Muscle of leg (tissue), 11 donors: ENCODE data around the gene INO80B. TPM values are rescaled to one million over a fixed set of nuclear protein-coding genes. Genes with fewer than 3 reads are reported as not detected.
A peak's percentile ranks its signal among the peaks of the same experiment; 100 is the strongest.
"Not testable (repeated sequence)": the region's sequence is repeated elsewhere in the genome, so short reads cannot be mapped to it uniquely, and the experiment has no call there.

ENCODE experiments used
- DNase-seq: peaks from one replicate; pipeline ENCODE4 v3.0.0; 2013
- H3K27ac ChIP-seq: one replicate; pipeline ENCODE4 v1.5.1; 2013; ENCODE audit warnings: mild to moderate bottlenecking, low read length, control low read depth
- H3K27me3 ChIP-seq: one replicate; pipeline ENCODE4 v1.6.1; 2013; ENCODE audit warnings: low read length; ENCODE audit not compliant: control insufficient read depth, insufficient read depth
- H3K36me3 ChIP-seq: one replicate; pipeline ENCODE4 v1.6.1; 2013; ENCODE audit warnings: low read length; ENCODE audit not compliant: control insufficient read depth, insufficient read depth
- H3K4me1 ChIP-seq: one replicate; pipeline ENCODE4 v1.6.1; 2013; ENCODE audit warnings: low read length; ENCODE audit not compliant: control insufficient read depth, insufficient read depth
- H3K4me3 ChIP-seq: one replicate; pipeline ENCODE4 v1.5.1; 2013; ENCODE audit warnings: low read length, control low read depth
- H3K9me3 ChIP-seq: replicated peaks from 2 replicates; pipeline ENCODE4 v1.6.1; 2013; ENCODE audit warnings: low read depth, low read length; ENCODE audit not compliant: control insufficient read depth
- WGBS: methylation state at CpG from one replicate; pipeline ENCODE4 v1.1.5; 2013; ENCODE audit warnings: missing lambda C conversion rate; ENCODE audit not compliant: insufficient coverage; 5-methylcytosine and 5-hydroxymethylcytosine counted together
- polyA plus RNA-seq, 8 donors: library from polyadenylated mRNA; unstranded; fragments of 120-200 nt; gene quantifications; one replicate each; pipeline versions ENCODE4 v1.2.1 to v1.2.3, GENCODE V29; 2013; ENCODE audit warnings: inconsistent platforms in 1 of 8, low replicate concordance in 1 of 8; ENCODE audit not compliant: insufficient read length in 8 of 8, insufficient read depth in 1 of 8
- total RNA-seq: library from RNA; stranded (reverse); fragments of 120-200 nt; gene quantifications from one replicate; pipeline ENCODE4 v1.2.4, GENCODE V29; 2013

INO80B gene
- total and polyA plus RNA-seq, 9 donors: 15.9 to 26.5 (median 21.1) TPM

DNA sequence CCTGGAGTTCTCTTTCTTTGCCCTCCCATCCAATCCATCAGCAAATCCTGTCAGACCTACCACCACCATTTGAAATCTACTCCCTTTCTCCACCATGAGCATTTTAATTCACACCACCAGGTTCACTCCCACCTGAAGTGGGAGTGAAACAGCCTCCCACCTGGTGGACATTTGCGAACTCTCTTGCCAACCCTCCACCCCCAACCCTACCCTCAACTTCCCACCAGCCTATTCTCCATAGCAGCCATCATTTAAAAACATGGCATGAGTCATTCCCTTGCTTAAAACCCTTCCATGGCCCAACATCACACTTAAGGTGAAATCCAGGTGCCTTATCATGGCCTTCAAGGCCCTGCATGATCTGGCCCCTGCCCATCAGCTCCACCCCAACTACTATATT, 16.6 kb upstream of the INO80B start:
- DNase-seq: no peak
- no peak overlapping the region for H3K4me3 ChIP-seq
- no peaks in the 10 kb centered on the region for H3K9me3 ChIP-seq
- peaks cover 21% of the 10 kb centered on the region for H3K36me3 ChIP-seq
- H3K4me1 ChIP-seq: peaks cover 63% of the 10 kb centered on the region
- H3K27ac ChIP-seq: no peak overlapping the region
- peaks cover 2% of the 10 kb centered on the region for H3K27me3 ChIP-seq
- 83% methylated on average over 1 of the region's 1 CpG for WGBS

DNA sequence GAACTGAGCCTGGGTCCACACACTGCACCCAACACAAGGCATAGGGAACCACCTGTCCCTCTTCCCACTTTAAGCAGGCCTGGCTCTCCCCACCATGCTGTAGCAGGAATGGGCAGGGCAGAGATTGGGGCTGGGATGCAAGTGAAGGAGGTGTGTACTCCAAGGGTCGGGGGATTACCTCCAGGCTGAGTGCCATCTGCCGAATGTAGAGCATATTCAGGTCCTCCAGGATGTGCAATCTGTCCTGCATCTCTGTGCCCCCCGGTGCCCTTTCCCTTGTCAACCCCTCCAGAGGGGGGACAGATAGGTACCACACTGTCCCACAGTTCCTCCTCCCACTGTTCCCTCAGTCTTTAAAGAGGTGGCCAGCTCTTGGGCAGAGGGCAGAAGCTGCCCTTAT, 15.5 kb upstream of the INO80B start:
- Histone ChIP-seq H3K27me3 (peaks cover 2% of the 10 kb centered on the region), H3K27ac (peak overlapping the region; percentile 99), H3K36me3 (peaks cover 21% of the 10 kb centered on the region), H3K4me1 (peaks cover 67% of the 10 kb centered on the region), H3K9me3 (no peaks in the 10 kb centered on the region), H3K4me3 (peak overlapping the region; percentile 65)
- 3% methylated on average over 3 of the region's 3 CpGs for WGBS
- no peak for DNase-seq

DNA sequence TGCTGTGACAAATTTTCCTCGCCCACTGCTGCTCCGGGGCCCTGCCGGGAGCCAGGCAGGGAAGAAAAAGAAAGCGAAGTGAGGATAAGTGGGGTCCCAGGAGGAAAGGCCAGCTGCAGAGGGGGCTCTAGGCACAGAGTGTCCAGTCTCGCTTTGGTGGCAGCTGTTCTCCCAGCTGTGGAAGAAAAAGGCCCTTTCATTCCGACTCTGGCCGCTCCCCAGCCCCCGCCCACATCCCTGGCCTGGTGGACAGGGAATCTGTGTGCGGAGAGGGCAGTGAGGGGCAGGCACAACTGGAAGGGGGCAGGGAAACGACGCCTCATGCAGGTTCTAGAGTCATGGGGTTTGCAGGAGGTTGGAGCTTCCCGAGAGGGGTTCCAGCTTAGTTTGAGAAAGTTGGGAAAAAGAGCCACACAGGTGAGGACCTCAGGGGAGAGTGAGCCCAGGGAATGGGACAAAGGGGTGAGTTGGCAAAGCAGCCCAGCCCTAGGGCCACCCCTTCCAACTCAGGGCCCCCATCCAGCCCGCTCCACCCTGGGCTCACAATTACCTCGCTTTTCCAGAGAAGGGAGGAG, 15.0 kb upstream of the INO80B start:
- H3K9me3 ChIP-seq: no peaks in the 10 kb centered on the region
- DNase-seq: peak; percentile 96
- 5% methylated on average over 11 of the region's 14 CpGs for WGBS
- peaks cover 2% of the 10 kb centered on the region for H3K27me3 ChIP-seq
- H3K4me3 ChIP-seq: peak overlapping the region; percentile 65
- H3K4me1 ChIP-seq: peaks cover 69% of the 10 kb centered on the region
- H3K36me3 ChIP-seq: peaks cover 19% of the 10 kb centered on the region
- H3K27ac ChIP-seq: peak overlapping the region; percentile 99

DNA sequence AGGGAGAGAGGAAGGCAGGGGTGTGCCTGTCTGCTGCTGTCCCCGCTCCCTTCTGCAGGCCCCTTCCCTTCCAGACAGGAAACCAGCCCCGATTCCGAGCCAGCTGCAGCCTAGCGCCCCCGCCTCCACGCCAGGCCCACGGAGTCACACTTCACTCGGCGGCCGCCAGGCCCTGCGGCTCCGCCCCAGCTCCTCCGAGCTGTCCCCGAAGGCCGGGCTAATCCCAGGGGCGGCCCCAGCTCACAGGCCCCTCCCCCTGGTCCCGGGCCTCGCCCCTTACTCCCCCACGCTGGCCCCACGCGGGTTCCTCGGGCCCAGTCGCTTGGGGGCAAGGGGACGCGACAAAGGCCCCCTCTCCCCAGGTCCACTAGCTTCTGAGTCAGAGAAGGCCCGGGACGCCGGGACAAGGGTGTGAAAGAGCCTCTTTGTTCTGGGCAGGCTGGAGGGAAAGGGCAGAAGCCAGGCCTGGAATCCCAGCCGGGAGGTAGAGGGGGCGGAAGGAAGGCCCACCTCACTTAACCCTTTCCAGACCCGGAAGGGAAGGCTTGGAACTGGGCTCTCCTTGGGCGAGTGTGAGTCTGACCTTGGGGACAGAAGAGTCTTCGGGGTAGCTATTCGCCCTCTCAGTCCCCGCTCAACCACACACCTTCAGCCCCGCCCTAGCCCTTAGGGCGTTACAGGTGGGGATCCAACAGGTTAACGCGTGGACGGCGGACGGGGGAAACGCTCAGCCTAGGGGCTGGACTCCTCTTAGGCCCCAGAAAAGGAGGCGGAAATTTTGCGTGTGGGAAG, 14.3 kb upstream of the INO80B start:
- Histone ChIP-seq H3K27ac (peak overlapping the region; percentile 99), H3K36me3 (peaks cover 14% of the 10 kb centered on the region), H3K9me3 (no peaks in the 10 kb centered on the region), H3K4me1 (peaks cover 68% of the 10 kb centered on the region), H3K4me3 (peak overlapping the region; percentile 65), H3K27me3 (peaks cover 2% of the 10 kb centered on the region)
- 2% methylated on average over 26 of the region's 45 CpGs for WGBS
- peak; percentile 97 for DNase-seq

DNA sequence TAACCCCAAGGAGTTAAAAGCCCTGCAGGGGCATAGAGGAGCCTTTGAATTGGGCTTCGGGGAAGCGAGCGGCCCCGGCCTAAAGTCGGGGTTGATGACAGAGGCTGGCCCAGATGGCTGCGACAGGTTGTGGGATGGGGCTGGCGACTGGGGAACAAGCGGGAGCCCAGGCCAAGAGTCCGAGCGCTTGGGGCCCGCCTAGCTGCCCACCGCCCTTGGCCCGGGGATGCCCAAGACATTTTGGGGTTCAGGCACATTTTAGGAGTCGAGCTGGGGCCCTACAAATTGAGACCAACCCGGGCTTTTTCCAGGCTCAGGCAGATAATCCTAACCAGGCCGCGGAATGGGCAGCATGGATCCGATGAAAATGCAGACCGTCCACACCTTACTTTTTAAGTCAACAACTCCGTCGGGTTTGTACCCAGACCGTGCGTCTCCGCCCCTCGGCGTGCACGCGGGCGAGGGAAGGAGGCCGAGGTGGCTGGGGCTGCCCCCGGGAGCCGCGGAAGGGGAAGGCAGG, 13.7 kb upstream of the INO80B start:
- H3K27me3 ChIP-seq: peaks cover 2% of the 10 kb centered on the region
- 4% methylated on average over 33 of the region's 33 CpGs for WGBS

DNA sequence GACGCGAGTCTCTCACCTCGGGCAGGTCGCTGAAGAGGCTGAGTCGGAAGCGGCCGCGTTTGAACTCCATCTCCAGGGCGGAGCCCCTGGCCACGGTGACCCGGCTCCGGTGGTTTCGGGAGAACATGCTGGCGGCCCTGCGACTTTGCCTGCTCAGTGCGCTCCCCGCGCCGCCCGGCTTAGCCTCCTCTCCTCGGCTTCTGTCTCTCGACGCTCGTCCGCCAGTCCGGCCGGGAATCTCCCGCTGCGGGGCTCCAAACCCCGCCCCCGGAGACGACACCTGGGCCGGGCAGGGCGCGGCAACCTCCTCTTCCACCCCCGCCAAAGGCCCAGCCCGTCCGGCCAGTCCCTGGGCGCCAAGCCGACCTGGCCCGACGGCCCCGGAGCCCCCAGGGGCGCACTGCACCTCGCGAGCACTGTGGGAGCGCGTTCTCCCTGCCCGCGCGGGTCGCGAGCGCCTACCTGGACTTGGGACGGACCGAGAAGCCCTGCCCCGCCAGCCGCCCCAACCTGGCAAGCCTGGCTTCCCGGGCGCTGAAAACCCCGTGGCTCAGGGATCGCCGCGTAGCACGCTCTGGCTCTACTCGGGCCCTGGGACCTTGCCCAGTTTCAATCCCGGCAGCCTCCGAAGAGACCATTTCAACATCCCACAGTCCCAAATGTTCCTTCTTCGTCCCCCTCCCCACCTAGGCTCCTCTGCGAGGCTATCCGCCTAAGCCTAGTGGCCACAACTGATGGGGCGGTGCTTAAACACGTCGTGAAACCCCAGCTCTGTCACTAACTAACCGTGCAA, 13.0 kb upstream of the INO80B start, which contains the start of gene RTKN:
TSS of gene RTKN (minus strand) at position 248 of the 793 bp plus-strand sequence. CDS start at position 127, 121 bp downstream.
- Histone ChIP-seq H3K27ac (peak within 1 kb of the TSS; percentile 99), H3K4me1 (peaks cover 55% of the 10 kb centered on the region), H3K36me3 (peaks cover 5% of the 10 kb centered on the region), H3K27me3 (peaks cover 2% of the 10 kb centered on the region), H3K4me3 (peak within 1 kb of the TSS; percentile 65), H3K9me3 (no peaks in the 10 kb centered on the region)
- WGBS: 5% methylated on average over 74 of the region's 75 CpGs
- peak; percentile 61 for DNase-seq

More for the DNA sequence above, 13.7 kb upstream of the INO80B start:
- DNase-seq: no peak
- peaks cover 62% of the 10 kb centered on the region for H3K4me1 ChIP-seq
- peaks cover 11% of the 10 kb centered on the region for H3K36me3 ChIP-seq
- no peaks in the 10 kb centered on the region for H3K9me3 ChIP-seq
- H3K27ac ChIP-seq: peak overlapping the region; percentile 99
- peak overlapping the region; percentile 65 for H3K4me3 ChIP-seq

DNA sequence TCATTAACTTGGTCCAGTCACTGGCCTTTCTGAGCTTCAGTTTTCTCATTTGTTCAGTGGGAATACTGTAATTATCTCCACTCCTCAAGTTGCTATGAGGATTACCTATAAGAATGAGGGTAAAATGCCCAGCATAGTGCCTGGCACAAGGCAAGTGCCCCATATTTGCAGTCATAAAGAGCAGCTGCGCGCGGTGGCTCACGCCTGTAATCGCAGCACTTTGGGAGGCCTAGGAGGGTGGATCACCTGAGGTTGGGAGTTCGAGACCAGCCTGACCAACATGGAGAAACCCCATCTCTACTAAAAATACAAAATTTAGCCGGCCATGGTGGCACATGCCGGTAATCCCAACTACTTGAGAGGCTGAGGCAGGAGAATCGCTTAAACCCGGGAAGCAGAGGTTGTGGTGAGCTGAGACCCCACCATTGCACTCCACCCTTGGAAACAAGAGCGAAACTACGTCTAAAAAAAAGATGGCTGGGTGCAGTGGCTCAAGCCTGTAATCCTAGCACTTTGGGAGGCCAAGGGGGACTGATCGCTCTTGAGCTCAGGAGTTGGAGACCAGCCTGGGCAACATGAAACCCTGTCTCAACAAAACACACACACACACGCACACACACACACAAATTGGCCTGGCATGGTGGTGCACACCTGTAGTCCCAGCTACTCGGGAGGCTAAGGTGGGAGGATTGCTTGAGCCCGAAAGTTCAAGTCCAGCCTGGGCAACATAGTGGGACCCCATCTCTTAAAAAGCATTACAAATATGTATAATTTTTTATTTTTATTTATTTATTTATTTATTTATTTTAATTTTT, 12.2 kb upstream of the INO80B start:
- peaks cover 49% of the 10 kb centered on the region for H3K4me1 ChIP-seq
- not testable (repeated sequence) for H3K36me3 ChIP-seq, DNase-seq, H3K27me3 ChIP-seq, H3K9me3 ChIP-seq
- WGBS: 77% methylated on average over 4 of the region's 16 CpGs
- H3K27ac ChIP-seq: peak overlapping the region; percentile 35
- H3K4me3 ChIP-seq: peak overlapping the region; percentile 65

DNA sequence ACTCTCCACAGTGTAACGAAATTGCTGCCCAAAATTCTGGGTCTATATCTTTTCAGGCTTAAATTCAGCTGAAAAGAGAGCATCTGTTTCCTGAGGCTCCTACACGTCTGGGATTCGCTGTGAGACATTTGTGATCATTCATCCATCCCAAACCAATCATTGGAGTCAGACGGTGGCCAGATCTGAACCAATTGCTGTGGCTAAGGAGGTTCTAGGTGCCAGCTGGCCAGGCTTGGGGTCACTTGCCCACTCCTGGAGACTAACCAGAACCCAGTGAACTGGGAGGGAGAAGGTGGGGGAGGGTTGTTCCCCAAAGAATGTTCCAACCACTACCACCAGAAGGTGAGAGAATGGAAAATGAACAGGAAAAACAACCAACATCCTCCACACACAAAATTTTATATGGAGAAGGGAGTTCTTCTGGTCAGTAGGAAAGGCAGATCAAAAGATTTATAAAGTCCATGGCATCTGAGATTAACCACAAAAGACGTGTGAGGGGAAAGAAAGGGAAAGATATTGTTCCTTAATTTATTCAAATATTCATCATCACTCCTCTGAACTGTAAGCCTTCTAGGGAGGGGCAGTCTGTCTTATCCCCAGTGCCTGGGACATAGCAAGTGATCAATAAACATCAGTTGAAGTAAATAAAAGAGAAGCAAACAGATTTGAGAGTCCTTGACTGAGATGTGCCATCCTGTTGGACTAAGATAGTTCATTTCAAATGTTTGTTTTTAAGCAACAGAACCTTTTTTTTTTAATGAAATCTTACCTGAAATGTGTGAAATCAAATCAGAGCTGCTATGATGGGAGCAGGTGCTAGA, 10.2 kb upstream of the INO80B start:
- Histone ChIP-seq H3K4me3 (no peak overlapping the region), H3K9me3 (no peaks in the 10 kb centered on the region), H3K4me1 (peaks cover 30% of the 10 kb centered on the region), H3K27me3 (peaks cover 4% of the 10 kb centered on the region), H3K27ac (no peak overlapping the region), H3K36me3 (no peaks in the 10 kb centered on the region)
- DNase-seq: no peak
- 0% methylated on average over 1 of the region's 5 CpGs for WGBS
